ENCODE data around the gene COA8. TPM values are rescaled to one million over a fixed set of nuclear protein-coding genes. Genes with fewer than 3 reads are reported as not detected.
"Not testable (repeated sequence)": the region's sequence is repeated elsewhere in the genome, so short reads cannot be mapped to it uniquely, and the experiment has no call there.

The COA8 gene
- total RNA-seq, 1 experiment from 2014 or later = 42.8 TPM

- no peak for DNase-seq (ENCODE audit: low read depth)
- in situ Hi-C loops (cut with HindIII; ENCODE audit: low pct_unique_long_range_greater_than_20kb, low sequenced_read_pairs) = no loop called here
Measured at GRCh38 chr14:103594265-103594664, 31.5 kb downstream of the COA8 start.

- in situ Hi-C loops (cut with HindIII; ENCODE audit: low pct_unique_long_range_greater_than_20kb, low sequenced_read_pairs) = no loop called here
- peak; percentile 55 for DNase-seq (ENCODE audit: low read depth)
Measured at GRCh38 chr14:103597623-103598377, 35.0 kb downstream of the COA8 start.

GRCh38 chr14:103600503-103600902 lies 37.7 kb downstream of the COA8 start:
- in situ Hi-C loops (cut with HindIII; ENCODE audit: low pct_unique_long_range_greater_than_20kb, low sequenced_read_pairs) = no loop called here
- no peak for DNase-seq (ENCODE audit: low read depth)

GRCh38 chr14:103604620-103605019 lies 41.9 kb downstream of the COA8 start:
- in situ Hi-C loops (cut with HindIII; ENCODE audit: low pct_unique_long_range_greater_than_20kb, low sequenced_read_pairs) = no loop called here
- DNase-seq (ENCODE audit: low read depth) = no peak

GRCh38 chr14:103606963-103607668 lies 44.4 kb downstream of the COA8 start:
- no peak for DNase-seq (ENCODE audit: low read depth)
- in situ Hi-C loops (cut with HindIII; ENCODE audit: low pct_unique_long_range_greater_than_20kb, low sequenced_read_pairs) = no loop called here

- in situ Hi-C loops (cut with HindIII; ENCODE audit: low pct_unique_long_range_greater_than_20kb, low sequenced_read_pairs) = no loop called here
Measured at GRCh38 chr14:103607822-103608221, 45.1 kb downstream of the COA8 start.

GRCh38 chr14:103609081-103609480 lies 46.3 kb downstream of the COA8 start:
- in situ Hi-C loops (cut with HindIII; ENCODE audit: low pct_unique_long_range_greater_than_20kb, low sequenced_read_pairs); DNase-seq (ENCODE audit: low read depth): not testable (repeated sequence)

More at GRCh38 chr14:103607822-103608221, 45.1 kb downstream of the COA8 start:
- no peak for DNase-seq (ENCODE audit: low read depth)

GRCh38 chr14:103611215-103611614 lies 48.5 kb downstream of the COA8 start:
- in situ Hi-C loops (cut with HindIII; ENCODE audit: low pct_unique_long_range_greater_than_20kb, low sequenced_read_pairs) = no loop called here
- DNase-seq (ENCODE audit: low read depth) = no peak

- in situ Hi-C loops (cut with HindIII; ENCODE audit: low pct_unique_long_range_greater_than_20kb, low sequenced_read_pairs) = no loop called here
- DNase-seq (ENCODE audit: low read depth) = no peak
Measured at GRCh38 chr14:103613517-103613916, 50.8 kb downstream of the COA8 start.

- in situ Hi-C loops (cut with HindIII; ENCODE audit: low pct_unique_long_range_greater_than_20kb, low sequenced_read_pairs) = no loop called here
Measured at GRCh38 chr14:103616635-103617300, 54.0 kb downstream of the COA8 start.

GRCh38 chr14:103619057-103619456 lies 56.3 kb downstream of the COA8 start:
- DNase-seq (ENCODE audit: low read depth) = peak; percentile 51
- in situ Hi-C loops (cut with HindIII; ENCODE audit: low pct_unique_long_range_greater_than_20kb, low sequenced_read_pairs) = no loop called here

More at GRCh38 chr14:103616635-103617300, 54.0 kb downstream of the COA8 start:
- no peak for DNase-seq (ENCODE audit: low read depth)

GRCh38 chr14:103621860-103622259 lies 59.1 kb downstream of the COA8 start:
- in situ Hi-C loops (cut with HindIII; ENCODE audit: low pct_unique_long_range_greater_than_20kb, low sequenced_read_pairs) = no loop called here
- no peak for DNase-seq (ENCODE audit: low read depth)

GRCh38 chr14:103623308-103623707 lies 60.5 kb downstream of the COA8 start:
- no peak for DNase-seq (ENCODE audit: low read depth)
- in situ Hi-C loops (cut with HindIII; ENCODE audit: low pct_unique_long_range_greater_than_20kb, low sequenced_read_pairs) = no loop called here

- no peak for DNase-seq (ENCODE audit: low read depth)
- in situ Hi-C loops (cut with HindIII; ENCODE audit: low pct_unique_long_range_greater_than_20kb, low sequenced_read_pairs) = no loop called here
Measured at GRCh38 chr14:103623883-103624482, 61.2 kb downstream of the COA8 start.

GRCh38 chr14:103624860-103625259 lies 62.1 kb downstream of the COA8 start:
- peak; percentile 73 for DNase-seq (ENCODE audit: low read depth)
- in situ Hi-C loops (cut with HindIII; ENCODE audit: low pct_unique_long_range_greater_than_20kb, low sequenced_read_pairs) = no loop called here

GRCh38 chr14:103625356-103626095 lies 62.8 kb downstream of the COA8 start:
- in situ Hi-C loops (cut with HindIII; ENCODE audit: low pct_unique_long_range_greater_than_20kb, low sequenced_read_pairs) = no loop called here
- DNase-seq (ENCODE audit: low read depth) = no peak

GRCh38 chr14:103626146-103626850 lies 63.5 kb downstream of the COA8 start:
- DNase-seq (ENCODE audit: low read depth) = peak; percentile 38
- in situ Hi-C loops (cut with HindIII; ENCODE audit: low pct_unique_long_range_greater_than_20kb, low sequenced_read_pairs) = no loop called here

Measured in Caki2 (cell line).